Putamen (tissue), 1 donor: Measurements from ENCODE around the gene TGFA.

ENCODE experiments used
- DNase-seq: peaks from one replicate; pipeline ENCODE4 v3.0.0-alpha.2; 2016; ENCODE audit warnings: low spot score

TGFA gene

GRCh38 chr2:70523996-70524965 lies 29.3 kb downstream of the TGFA start:
- DNase-seq, result no peak

- DNase-seq, result no peak
Observed at GRCh38 chr2:70523672-70523995, 30.0 kb downstream of the TGFA start.

- DNase-seq, result no peak
Observed at GRCh38 chr2:70522627-70523026, 31.0 kb downstream of the TGFA start.

- DNase-seq, result no peak
Observed at GRCh38 chr2:70520825-70521224, 32.8 kb downstream of the TGFA start.

- DNase-seq, result no peak
Observed at GRCh38 chr2:70519453-70519852, 34.2 kb downstream of the TGFA start.

GRCh38 chr2:70518557-70518956 lies 35.1 kb downstream of the TGFA start:
- DNase-seq, result no peak

- no peak for DNase-seq
Observed at GRCh38 chr2:70517804-70518203, 35.8 kb downstream of the TGFA start.

GRCh38 chr2:70516596-70516995 lies 37.0 kb downstream of the TGFA start:
- no peak for DNase-seq

- DNase-seq, result no peak
Observed at GRCh38 chr2:70515938-70516337, 37.7 kb downstream of the TGFA start.

- DNase-seq, result no peak
Observed at GRCh38 chr2:70514612-70515055, 39.0 kb downstream of the TGFA start.

GRCh38 chr2:70513738-70514137 lies 39.9 kb downstream of the TGFA start:
- DNase-seq, result no peak

GRCh38 chr2:70511971-70512729 lies 41.5 kb downstream of the TGFA start:
- no peak for DNase-seq

- no peak for DNase-seq
Observed at GRCh38 chr2:70510313-70510712, 43.3 kb downstream of the TGFA start.

GRCh38 chr2:70509565-70509964 lies 44.1 kb downstream of the TGFA start:
- no peak for DNase-seq

- no peak for DNase-seq
Observed at GRCh38 chr2:70508711-70509462, 44.7 kb downstream of the TGFA start.

- DNase-seq, result no peak
Observed at GRCh38 chr2:70505613-70506391, 47.8 kb downstream of the TGFA start.

- no peak for DNase-seq
Observed at GRCh38 chr2:70504750-70505149, 48.9 kb downstream of the TGFA start.

GRCh38 chr2:70503896-70504295 lies 49.7 kb downstream of the TGFA start:
- DNase-seq, result no peak

- DNase-seq, result no peak
Observed at GRCh38 chr2:70501728-70502127, 51.9 kb downstream of the TGFA start.

- no peak for DNase-seq
Observed at GRCh38 chr2:70501215-70501614, 52.4 kb downstream of the TGFA start.

GRCh38 chr2:70499253-70499652 lies 54.4 kb downstream of the TGFA start:
- DNase-seq, result no peak

GRCh38 chr2:70498528-70498927 lies 55.1 kb downstream of the TGFA start:
- DNase-seq, result no peak
